ENCODE data around the gene NUMA1. TPM values are rescaled to one million over a fixed set of nuclear protein-coding genes. Genes with fewer than 3 reads are reported as not detected.

Gene NUMA1
- total and polyA plus RNA-seq, 2 of the 8 experiments (the other 6 are each of a cell fraction or from before 2014, with no cell fraction given), result 101 to 107 TPM

DNA sequence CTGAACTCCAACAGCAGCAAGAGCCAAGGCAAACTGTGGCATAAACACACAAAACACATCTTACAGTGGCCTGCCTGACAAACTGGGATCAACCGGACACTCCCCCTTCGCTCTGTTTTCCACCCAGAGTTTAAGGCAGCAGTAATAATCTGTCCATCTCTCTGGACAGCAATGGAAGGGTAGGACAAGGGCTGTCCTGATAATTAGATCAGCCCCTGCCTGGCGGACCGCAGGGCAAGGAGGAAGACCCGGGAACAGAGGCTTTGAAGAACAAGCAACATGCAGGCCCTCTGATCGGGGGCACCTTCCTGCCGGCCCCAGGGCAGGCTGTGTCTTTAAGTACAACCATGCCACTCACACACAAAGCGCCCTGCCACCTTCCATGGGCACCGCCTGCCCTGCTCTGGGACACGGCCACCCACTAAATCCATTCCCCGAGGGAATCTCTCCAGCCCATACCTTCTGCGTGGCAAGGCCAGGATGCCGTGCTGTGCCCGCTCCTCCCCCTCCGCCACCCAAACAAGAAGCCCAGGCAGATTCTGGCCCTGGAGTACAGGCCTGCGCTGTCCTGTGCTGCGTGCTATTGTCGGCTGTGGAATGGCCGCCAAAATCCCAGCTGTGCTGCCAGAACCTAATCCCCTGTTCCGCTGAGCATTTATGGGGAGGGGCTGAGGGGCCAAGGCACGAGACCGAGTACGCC lies 38.8 kb downstream of the NUMA1 start:
- Histone ChIP-seq H2BK5ac (ENCODE audit: low read depth, low read length) (peak overlapping the region; percentile 95), H2AFZ (ENCODE audit: low read length) (no peak overlapping the region), H3K79me2 (ENCODE audit: control insufficient read depth in 1 of 2, insufficient read depth in 2 of 2, low read length in 2 of 2) (peaks cover 10 to 72% of the 10 kb centered on the region in 2 experiments; a peak in 3 of 4 replicates), H2BK120ac (replicated peaks; ENCODE audit: low read depth, low read length) (no peak overlapping the region), H3K36me3 (ENCODE audit: control insufficient read depth in 2 of 4, insufficient read depth in 4 of 4, low read length in 3 of 4) (no peaks in the 10 kb centered on the region), H3K79me1 (ENCODE audit: low read depth, low read length) (peaks cover 18% of the 10 kb centered on the region), H3K23ac (ENCODE audit: insufficient read length) (no peak overlapping the region), H4K5ac (ENCODE audit: insufficient read length, low read depth, low read length) (peak overlapping the region; percentile 85), H2AK5ac (ENCODE audit: low read depth, low read length) (peak overlapping the region; percentile 28; the same call in 1 of the 2 replicates), H2BK12ac (ENCODE audit: low read depth, low read length) (peak overlapping the region; percentile 94), H4K8ac (ENCODE audit: extremely low read depth, insufficient read depth, low read length) (no peak overlapping the region; the same call in 1 of the 2 replicates), H3K23me2 (ENCODE audit: low read depth, low read length) (peaks cover 7% of the 10 kb centered on the region), H2BK20ac (ENCODE audit: low read length) (peak overlapping the region; percentile 80), H2BK15ac (ENCODE audit: low read length) (peak overlapping the region; percentile 46), H3K4me1 (replicated peaks in 1 of 4; ENCODE audit: control insufficient read depth in 3 of 4, insufficient read depth in 4 of 4, low read length in 3 of 4) (peaks cover 29 to 36% (median 33%) of the 10 kb centered on the region in 4 experiments), H4K20me1 (replicated peaks in 1 of 2; ENCODE audit: control insufficient read depth in 1 of 2, insufficient read depth in 2 of 2, low read length in 2 of 2) (no peaks in the 10 kb centered on the region), H4K91ac (replicated peaks; ENCODE audit: insufficient read length, low read length) (peak overlapping the region; percentile 83), H3K27ac (ENCODE audit: low read depth, low read length) (peak overlapping the region; percentile 92), H3K27me3 (replicated peaks in 1 of 4; ENCODE audit: control insufficient read depth in 3 of 4, extremely low read depth in 1 of 4, insufficient read depth in 3 of 4, low read length in 3 of 4) (no peaks in the 10 kb centered on the region), H3K14ac (ENCODE audit: insufficient read length) (peak overlapping the region; percentile 12), H3K4ac (replicated peaks; ENCODE audit: insufficient read length, low read depth, low read length) (no peak overlapping the region), H3K4me2 (ENCODE audit: insufficient read depth in 1 of 2, low read depth in 2 of 2, low read length in 2 of 2) (peak overlapping the region; percentile 73 to 92), H3K56ac (replicated peaks; ENCODE audit: insufficient read length, low read depth, low read length) (peak overlapping the region; percentile 27), H3K18ac (ENCODE audit: extremely low read depth, low read length) (peak overlapping the region; percentile 96), H3K4me3 (ENCODE audit: extremely low read depth in 1 of 4, insufficient read depth in 2 of 4, low read depth in 3 of 4, low read length in 4 of 4) (peak overlapping the region; percentile 34 to 55 (median 42); a peak in 7 of 8 replicates), H3K9ac (replicated peaks in 1 of 4; ENCODE audit: extremely low read depth in 1 of 4, low read depth in 3 of 4, low read length in 3 of 4) (peak overlapping the region in 3 of 4 experiments; percentile 61 to 74 (median 70); a peak in 6 of 7 replicates), H3K9me3 (ENCODE audit: insufficient read depth in 2 of 2, low read depth in 1 of 2, low read length in 1 of 2) (no peaks in the 10 kb centered on the region)
- CTCF ChIA-PET (ENCODE audit: partially characterized antibody), result interaction anchor here (1.3 to 4.6 kb wide), 4 partner anchors 9 to 25 kb away, joined by 3 to 57 read pairs (median 4); no protein-coding TSS in a partner anchor
- POLR2A ChIA-PET (ENCODE audit: partially characterized antibody), result interaction anchor here (1.2 to 4.8 kb wide), 10 partner anchors 7 to 59 kb away, joined by 3 to 33 read pairs (median 4); partner anchors contain the start of gene LRRC51
- FAIRE-seq (no peak), DNase-seq (ENCODE audit: low read depth in 1 of 2, low spot score in 2 of 2) (peak in 1 of 2 experiments; percentile 61)
- WGBS, 2 experiments (ENCODE audit: extremely low coverage in 1 of 2, insufficient coverage in 1 of 2, insufficient read length in 1 of 2, insufficient replicate concordance in 2 of 2, low coverage in 1 of 2, low lambda C conversion rate in 2 of 2, missing lambda C conversion rate in 1 of 2), result 29% methylated on average over 18 of the region's 23 CpGs; no CpG with 5 or more reads in 1 of the 2 experiments
- peak; percentile 73; the same call in 1 of the 2 replicates for TF ChIP-seq YY1 (IDR thresholded peaks at IDR 0.05; ENCODE audit: low read depth, low read length)
- TF ChIP-seq, protein P1, sequence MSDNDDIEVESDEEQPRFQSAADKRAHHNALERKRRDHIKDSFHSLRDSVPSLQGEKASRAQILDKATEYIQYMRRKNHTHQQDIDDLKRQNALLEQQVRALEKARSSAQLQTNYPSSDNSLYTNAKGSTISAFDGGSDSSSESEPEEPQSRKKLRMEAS (IDR thresholded peaks at IDR 0.05), result no peak; the same call in 1 of the 2 replicates
- TF ChIP-seq HDAC2 (IDR thresholded peaks at IDR 0.05; ENCODE audit: borderline replicate concordance in 1 of 2, low read depth in 2 of 2, low read length in 2 of 2), result no peak
- no peak for TF ChIP-seq CEBPB (IDR thresholded peaks at IDR 0.05; ENCODE audit: low read depth, low read length)
- TF ChIP-seq CBX5 (IDR thresholded peaks at IDR 0.05; ENCODE audit: low read depth, low read length), result no peak
- TF ChIP-seq POLR2A (IDR thresholded peaks at IDR 0.05; ENCODE audit: control extremely low read depth in 1 of 2, low read depth in 2 of 2, low read length in 2 of 2), result peak; percentile 21 to 62; a peak in 2 of 3 replicates
- no peak for TF ChIP-seq SIX5 (IDR thresholded peaks at IDR 0.05; ENCODE audit: low read depth, low read length)
- peak; percentile 30 for TF ChIP-seq POLR2AphosphoS5 (IDR thresholded peaks at IDR 0.05; ENCODE audit: low read depth, low read length)
- TF ChIP-seq SUZ12 (IDR thresholded peaks at IDR 0.05; ENCODE audit: low read length), result no peak
- no peak for TF ChIP-seq SP4 (IDR thresholded peaks at IDR 0.05; ENCODE audit: low read length)
- TF ChIP-seq CHD2 (IDR thresholded peaks at IDR 0.05; ENCODE audit: low read length), result no peak
- no peak for TF ChIP-seq JUND (IDR thresholded peaks at IDR 0.05; ENCODE audit: low read length)
